ENCODE measurements around the gene MASP1.

The MASP1 gene

GRCh38 chr3:187314176-187314575, 22.6 kb upstream of the MASP1 start:
- no peak for TF ChIP-seq CTCF (IDR thresholded peaks at IDR 0.05; ENCODE audit: low read depth, low read length)
- no peak for DNase-seq (ENCODE audit: low read depth in 2 of 2)
- no peak overlapping the region for H3K4me3 ChIP-seq (replicated peaks in 1 of 2; ENCODE audit: low read depth in 2 of 2, low read length in 2 of 2)

- no peak for DNase-seq (ENCODE audit: low read depth in 2 of 2)
- H3K4me3 ChIP-seq (replicated peaks in 1 of 2; ENCODE audit: low read depth in 2 of 2, low read length in 2 of 2): no peak overlapping the region
- TF ChIP-seq CTCF (IDR thresholded peaks at IDR 0.05; ENCODE audit: low read depth, low read length): no peak
Observed at GRCh38 chr3:187310954-187311470, 19.5 kb upstream of the MASP1 start.

DNA sequence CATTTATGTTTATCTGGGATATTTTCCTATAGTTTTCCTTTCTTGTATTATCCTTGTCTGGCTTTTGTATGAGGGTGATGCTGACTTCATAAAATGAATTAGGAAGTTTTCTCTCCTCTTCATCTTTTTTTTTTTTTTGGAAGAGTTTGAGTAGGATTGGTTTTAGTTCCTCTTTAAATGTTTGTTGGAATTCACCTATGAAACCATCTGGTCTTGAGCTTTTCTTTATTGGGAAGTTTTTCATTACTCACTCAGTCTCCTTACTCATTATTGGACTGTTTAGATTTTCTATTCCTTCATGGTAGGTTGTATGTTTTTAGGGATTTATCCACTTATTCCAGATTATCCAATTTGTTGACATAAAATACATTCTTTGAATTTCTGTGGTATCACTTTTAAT, 18.7 kb upstream of the MASP1 start:
- DNase-seq (ENCODE audit: low read depth in 2 of 2): no peak
- TF ChIP-seq CTCF (IDR thresholded peaks at IDR 0.05; ENCODE audit: low read depth, low read length): no peak
- H3K4me3 ChIP-seq (replicated peaks in 1 of 2; ENCODE audit: low read depth in 2 of 2, low read length in 2 of 2): no peak overlapping the region

- no peak overlapping the region for H3K4me3 ChIP-seq (replicated peaks in 1 of 2; ENCODE audit: low read depth in 2 of 2, low read length in 2 of 2)
- TF ChIP-seq CTCF (IDR thresholded peaks at IDR 0.05; ENCODE audit: low read depth, low read length): no peak
- no peak for DNase-seq (ENCODE audit: low read depth in 2 of 2)
Observed at GRCh38 chr3:187305881-187306280, 14.3 kb upstream of the MASP1 start.

DNA sequence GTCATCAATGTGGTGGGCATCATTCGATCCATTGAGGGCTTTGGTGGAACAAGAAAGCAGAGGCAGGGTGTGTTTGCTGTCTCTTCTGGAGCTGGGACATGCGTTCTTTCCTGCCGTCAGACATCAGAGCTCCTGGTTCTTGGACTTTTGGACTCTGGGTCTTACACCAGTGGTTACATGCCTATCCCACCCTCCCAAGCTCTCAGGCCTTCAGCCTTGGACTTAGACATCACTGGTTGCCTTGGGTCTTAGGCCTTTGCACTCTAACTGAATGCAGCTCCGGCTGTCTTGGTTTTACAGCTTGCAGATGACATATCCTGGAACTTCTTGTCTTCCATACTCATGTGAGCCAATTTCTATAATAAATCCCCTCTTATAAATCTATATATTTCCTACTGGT, 8.1 kb upstream of the MASP1 start:
- no peak overlapping the region for H3K4me3 ChIP-seq (replicated peaks in 1 of 2; ENCODE audit: low read depth in 2 of 2, low read length in 2 of 2)
- TF ChIP-seq CTCF (IDR thresholded peaks at IDR 0.05; ENCODE audit: low read depth, low read length): no peak
- no peak for DNase-seq (ENCODE audit: low read depth in 2 of 2)

GRCh38 chr3:187296911-187297310, 5.4 kb upstream of the MASP1 start:
- TF ChIP-seq CTCF (IDR thresholded peaks at IDR 0.05; ENCODE audit: low read depth, low read length): no peak
- no peak for DNase-seq (ENCODE audit: low read depth in 2 of 2)
- no peak overlapping the region for H3K4me3 ChIP-seq (replicated peaks in 1 of 2; ENCODE audit: low read depth in 2 of 2, low read length in 2 of 2)

DNA sequence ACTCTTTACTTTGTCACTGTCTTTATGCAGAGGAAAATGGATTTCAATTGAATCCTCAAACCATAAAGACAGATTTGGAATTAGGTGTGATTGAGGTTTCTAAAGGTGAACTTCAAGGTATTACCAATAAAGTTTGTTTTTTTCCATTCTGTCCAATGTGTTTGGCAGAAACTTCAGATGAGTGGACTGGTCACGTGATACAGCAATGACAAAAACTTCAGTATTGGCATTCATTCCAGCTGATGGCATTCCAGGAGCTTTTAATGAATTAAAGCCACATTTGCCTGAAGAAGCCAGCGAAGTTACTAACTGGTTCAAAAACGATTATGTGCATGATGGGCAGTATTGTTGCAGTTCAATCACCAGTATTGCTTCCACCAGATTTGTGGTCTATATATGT, 4.5 kb upstream of the MASP1 start:
- DNase-seq (ENCODE audit: low read depth in 2 of 2): no peak
- H3K4me3 ChIP-seq (replicated peaks in 1 of 2; ENCODE audit: low read depth in 2 of 2, low read length in 2 of 2): no peak overlapping the region
- TF ChIP-seq CTCF (IDR thresholded peaks at IDR 0.05; ENCODE audit: low read depth, low read length): no peak

Data from cardiac fibroblast (primary cell).